Trophoblast cell (in vitro differentiated cells and primary cell): ENCODE results near the gene NKAPD1.

Experiments
- DNase-seq, 2 donors: peaks; one replicate each; pipeline ENCODE4 v3.0.0-alpha.2; 2016
- H2AFZ ChIP-seq: 2 replicates; pipeline ENCODE4 v1.6.1; 2013; ENCODE audit warnings: low read length, moderate library complexity, mild to moderate bottlenecking; ENCODE audit not compliant: insufficient read depth, poor library complexity
- H2AK5ac ChIP-seq: 2 replicates; pipeline ENCODE4 v1.6.1; 2013; ENCODE audit warnings: mild to moderate bottlenecking, low read length
- H2BK120ac ChIP-seq: 2 replicates; pipeline ENCODE4 v1.6.1; 2013; ENCODE audit warnings: low read length, mild to moderate bottlenecking, moderate library complexity; ENCODE audit not compliant: insufficient read depth, poor library complexity
- H2BK12ac ChIP-seq: 2 replicates; pipeline ENCODE4 v1.6.1; 2013; ENCODE audit warnings: mild to moderate bottlenecking, low read length, moderate library complexity
- H2BK5ac ChIP-seq: 2 replicates; pipeline ENCODE4 v1.6.1; 2013; ENCODE audit warnings: low read length, low read depth, moderate library complexity, mild to moderate bottlenecking; ENCODE audit not compliant: poor library complexity
- H3K14ac ChIP-seq: 2 replicates; pipeline ENCODE4 v1.6.1; 2013; ENCODE audit warnings: mild to moderate bottlenecking, low read length
- H3K18ac ChIP-seq: 2 replicates; pipeline ENCODE4 v1.6.1; 2013; ENCODE audit warnings: mild to moderate bottlenecking, low read length
- H3K23ac ChIP-seq: 2 replicates; pipeline ENCODE4 v1.6.1; 2013; ENCODE audit warnings: low read length
- H3K27ac ChIP-seq: 2 replicates; pipeline ENCODE4 v1.5.1; 2013; ENCODE audit warnings: low read depth, mild to moderate bottlenecking, inconsistent platforms, low read length, moderate library complexity
- H3K27me3 ChIP-seq: 2 replicates; pipeline ENCODE4 v1.6.1; 2013; ENCODE audit warnings: inconsistent platforms, mild to moderate bottlenecking, low read length, moderate library complexity; ENCODE audit not compliant: insufficient read depth
- H3K36me3 ChIP-seq, 2 experiments: 1 replicate in 1 of 2; 2 replicates in 1 of 2; pipeline ENCODE4 v1.6.1; 2013; ENCODE audit warnings: low read length in 2 of 2, mild to moderate bottlenecking in 2 of 2, moderate library complexity in 1 of 2; ENCODE audit not compliant: insufficient read depth in 2 of 2, control insufficient read depth in 1 of 2
- H3K4ac ChIP-seq: 2 replicates; pipeline ENCODE4 v1.6.1; 2013; ENCODE audit warnings: low read depth, mild to moderate bottlenecking, low read length, moderate library complexity
- H3K4me1 ChIP-seq, 2 experiments: 1 replicate in 1 of 2; 2 replicates in 1 of 2; pipeline ENCODE4 v1.6.1; 2013; ENCODE audit warnings: low read length in 2 of 2, mild to moderate bottlenecking in 2 of 2, moderate library complexity in 1 of 2; ENCODE audit not compliant: insufficient read depth in 2 of 2, control insufficient read depth in 1 of 2
- H3K4me2 ChIP-seq: 2 replicates; pipeline ENCODE4 v1.6.1; 2013; ENCODE audit warnings: inconsistent platforms, mild to moderate bottlenecking, low read length, moderate library complexity
- H3K4me3 ChIP-seq: 2 replicates; pipeline ENCODE4 v1.5.1; 2013; ENCODE audit warnings: mild to moderate bottlenecking, low read depth, low read length, inconsistent platforms
- H3K79me1 ChIP-seq: one replicate; pipeline ENCODE4 v1.6.1; 2013; ENCODE audit warnings: low read length
- H3K79me2 ChIP-seq: 2 replicates; pipeline ENCODE4 v1.6.1; 2013; ENCODE audit warnings: low read length, mild to moderate bottlenecking; ENCODE audit not compliant: control insufficient read depth, insufficient read depth, poor library complexity
- H3K9ac ChIP-seq: 2 replicates; pipeline ENCODE4 v1.6.1; 2013; ENCODE audit warnings: mild to moderate bottlenecking, low read length
- H3K9me3 ChIP-seq: 2 replicates; pipeline ENCODE4 v1.6.1; 2013; ENCODE audit warnings: low read depth, mild to moderate bottlenecking, control low read depth, inconsistent platforms, low read length; ENCODE audit not compliant: insufficient read depth
- H4K12ac ChIP-seq: 2 replicates; pipeline ENCODE4 v1.6.1; 2013; ENCODE audit warnings: low read depth, mild to moderate bottlenecking, low read length, moderate library complexity
- H4K8ac ChIP-seq: 2 replicates; pipeline ENCODE4 v1.6.1; 2013; ENCODE audit warnings: low read depth, mild to moderate bottlenecking, low read length, moderate library complexity
- H4K91ac ChIP-seq: one replicate; pipeline ENCODE4 v1.6.1; 2013; ENCODE audit warnings: low read depth, mild to moderate bottlenecking, low read length, moderate library complexity
- WGBS: extraction: QIAGEN DNeasy Blood & Tissue Kit; methylation state at CpG from one replicate; pipeline ENCODE4 v1.1.7; 2013; ENCODE audit warnings: missing lambda C conversion rate; ENCODE audit not compliant: insufficient read length, insufficient coverage; ENCODE audit errors: extremely low coverage; 5-methylcytosine and 5-hydroxymethylcytosine counted together

Gene NKAPD1

DNA sequence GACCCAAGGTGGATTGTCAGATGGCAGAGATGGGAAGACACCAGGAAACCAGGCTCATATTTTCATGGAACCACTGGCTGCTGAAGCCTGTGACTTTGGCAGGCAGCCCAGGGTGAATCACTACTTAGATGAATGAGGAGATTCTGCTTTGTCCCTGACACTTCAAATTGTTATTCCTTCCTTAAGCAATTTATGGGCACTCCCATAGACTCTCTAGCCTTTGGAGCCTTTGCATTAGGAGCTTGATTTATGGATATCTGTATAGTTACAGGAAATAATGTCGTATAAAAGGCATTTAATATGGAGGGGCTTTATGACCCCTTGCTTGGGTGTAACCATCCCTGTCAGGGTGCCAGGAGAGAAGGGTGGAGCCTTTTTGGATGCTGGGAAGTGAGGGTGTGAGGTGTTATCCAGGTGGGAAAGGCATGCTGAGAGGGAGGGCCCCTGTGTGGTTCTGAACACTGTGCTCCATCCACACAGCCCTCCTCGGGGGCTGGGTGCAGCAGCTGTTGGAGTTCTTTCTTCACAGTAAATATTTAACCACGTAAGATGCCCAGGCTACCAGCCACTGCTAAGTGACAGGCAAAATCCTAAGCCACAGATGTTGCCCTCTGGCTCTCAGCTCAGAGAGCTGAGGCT lies 54.5 kb downstream of the NKAPD1 start:
- Histone ChIP-seq H3K79me2 (no peaks in the 10 kb centered on the region), H3K4ac (no peak overlapping the region), H3K27me3 (no peaks in the 10 kb centered on the region), H3K4me3 (no peak overlapping the region), H3K23ac (no peak overlapping the region), H4K12ac (no peak overlapping the region), H2BK120ac (no peak overlapping the region), H2BK12ac (no peak overlapping the region), H4K8ac (no peak overlapping the region), H2AK5ac (no peak overlapping the region), H3K18ac (no peak overlapping the region), H3K9ac (no peak overlapping the region), H3K9me3 (no peaks in the 10 kb centered on the region), H3K4me2 (no peak overlapping the region), H2AFZ (no peak overlapping the region), H3K36me3 (no peaks in the 10 kb centered on the region), H4K91ac (no peak overlapping the region), H3K14ac (no peak overlapping the region), H3K4me1 (no peaks in the 10 kb centered on the region), H3K79me1 (no peaks in the 10 kb centered on the region), H2BK5ac (no peak overlapping the region), H3K27ac (no peak overlapping the region)
- DNase-seq = peak; percentile 13 to 48
- no CpG with 5 or more reads among the region's 3 CpGs for WGBS

DNA sequence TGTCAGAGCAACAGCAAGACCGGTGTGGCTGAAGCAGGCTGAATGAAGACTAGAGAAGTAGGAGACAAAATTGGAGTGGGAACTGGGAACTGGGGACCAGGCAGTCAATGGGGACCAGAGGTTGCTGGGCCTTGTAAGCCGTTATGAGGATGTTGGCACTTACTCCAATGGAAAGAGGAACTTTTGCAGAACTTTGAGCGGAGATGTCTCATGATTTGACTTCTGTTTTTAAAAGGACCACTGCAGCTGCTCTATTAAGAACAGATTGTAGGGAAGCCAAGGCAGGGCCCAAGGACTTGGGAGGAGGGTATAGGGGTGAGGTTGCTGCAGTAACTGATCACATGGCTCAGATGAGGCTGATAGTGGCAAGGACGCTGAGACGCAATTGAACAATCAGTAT lies 55.6 kb downstream of the NKAPD1 start:
- no peaks in the 10 kb centered on the region for H3K4me1 ChIP-seq
- H2AK5ac ChIP-seq = no peak overlapping the region
- H3K23ac ChIP-seq = no peak overlapping the region
- H3K14ac ChIP-seq = no peak overlapping the region
- no peak overlapping the region for H2BK12ac ChIP-seq
- H3K79me1 ChIP-seq = no peaks in the 10 kb centered on the region
- H3K27me3 ChIP-seq = no peaks in the 10 kb centered on the region
- H3K4me2 ChIP-seq = no peak overlapping the region
- DNase-seq = no peak
- H4K12ac ChIP-seq = no peak overlapping the region
- no peak overlapping the region for H3K9ac ChIP-seq
- H2BK5ac ChIP-seq = no peak overlapping the region
- H3K4ac ChIP-seq = no peak overlapping the region
- H3K9me3 ChIP-seq = no peaks in the 10 kb centered on the region
- no peak overlapping the region for H4K91ac ChIP-seq
- H3K79me2 ChIP-seq = no peaks in the 10 kb centered on the region
- no CpG with 5 or more reads among the region's 5 CpGs for WGBS
- no peak overlapping the region for H4K8ac ChIP-seq
- no peak overlapping the region for H2AFZ ChIP-seq
- no peak overlapping the region for H3K27ac ChIP-seq
- no peak overlapping the region for H3K18ac ChIP-seq
- no peak overlapping the region for H3K4me3 ChIP-seq
- no peak overlapping the region for H2BK120ac ChIP-seq
- no peaks in the 10 kb centered on the region for H3K36me3 ChIP-seq

DNA sequence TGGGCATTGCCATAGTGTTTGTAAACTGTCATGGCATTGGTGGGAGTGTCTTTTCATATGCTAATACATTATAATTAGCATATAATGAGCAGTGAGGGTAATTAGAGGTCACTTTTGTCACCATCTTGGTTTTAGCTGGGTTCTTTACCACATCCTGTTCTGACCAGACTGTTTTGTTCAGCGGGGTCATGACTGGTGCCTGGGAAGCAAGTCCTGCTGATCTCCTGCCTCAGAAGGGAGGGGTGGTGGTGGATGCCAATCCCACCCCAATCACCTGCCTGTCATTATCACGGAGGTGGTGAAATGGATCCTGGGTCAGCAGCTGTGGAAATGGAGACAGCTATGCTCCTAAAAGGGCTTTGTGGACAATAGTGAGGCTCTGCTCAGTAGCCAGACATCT lies 58.6 kb downstream of the NKAPD1 start:
- H3K4me2 ChIP-seq = no peak overlapping the region
- no peaks in the 10 kb centered on the region for H3K36me3 ChIP-seq
- no peak overlapping the region for H3K23ac ChIP-seq
- no peak overlapping the region for H3K27ac ChIP-seq
- H2BK12ac ChIP-seq = no peak overlapping the region
- no peak overlapping the region for H3K4me3 ChIP-seq
- H2AFZ ChIP-seq = no peak overlapping the region
- no peaks in the 10 kb centered on the region for H3K27me3 ChIP-seq
- H2BK5ac ChIP-seq = no peak overlapping the region
- no peak for DNase-seq
- no CpG with 5 or more reads among the region's 2 CpGs for WGBS
- H2AK5ac ChIP-seq = no peak overlapping the region
- H3K18ac ChIP-seq = no peak overlapping the region
- H4K91ac ChIP-seq = no peak overlapping the region
- H3K79me2 ChIP-seq = no peaks in the 10 kb centered on the region
- H3K4ac ChIP-seq = no peak overlapping the region
- no peaks in the 10 kb centered on the region for H3K9me3 ChIP-seq
- H2BK120ac ChIP-seq = no peak overlapping the region
- H3K79me1 ChIP-seq = no peaks in the 10 kb centered on the region
- no peak overlapping the region for H4K12ac ChIP-seq
- H3K4me1 ChIP-seq = no peaks in the 10 kb centered on the region
- no peak overlapping the region for H3K14ac ChIP-seq
- no peak overlapping the region for H4K8ac ChIP-seq
- H3K9ac ChIP-seq = no peak overlapping the region

DNA sequence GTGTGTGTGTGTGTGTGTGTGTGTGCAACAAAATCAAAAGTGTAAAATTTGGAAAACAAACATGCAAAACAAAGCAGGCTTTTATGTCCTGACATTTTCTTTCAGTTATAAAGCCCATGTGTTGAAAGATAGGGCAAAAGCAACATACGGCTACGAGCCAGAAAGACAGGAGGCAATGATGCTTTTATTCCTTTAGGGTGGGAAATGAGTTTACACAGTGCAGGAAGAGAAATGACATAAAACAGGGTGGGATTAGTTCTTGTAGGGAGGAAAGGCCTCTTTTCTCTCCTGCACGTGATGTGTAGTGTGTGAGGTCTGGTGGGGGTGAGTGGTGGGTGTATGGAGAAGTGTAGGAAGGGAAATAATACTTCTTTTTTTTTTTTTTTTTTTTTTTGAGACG lies 60.4 kb downstream of the NKAPD1 start:
- no peak overlapping the region for H3K14ac ChIP-seq
- no peak overlapping the region for H2BK5ac ChIP-seq
- H3K4me1 ChIP-seq = no peaks in the 10 kb centered on the region
- no peak overlapping the region for H2AK5ac ChIP-seq
- H4K8ac ChIP-seq = no peak overlapping the region
- H3K27me3 ChIP-seq = no peaks in the 10 kb centered on the region
- H2BK120ac ChIP-seq = no peak overlapping the region
- H3K36me3 ChIP-seq = no peaks in the 10 kb centered on the region
- H2BK12ac ChIP-seq = no peak overlapping the region
- H3K4me2 ChIP-seq = no peak overlapping the region
- WGBS = no CpG with 5 or more reads among the region's 4 CpGs
- no peaks in the 10 kb centered on the region for H3K79me1 ChIP-seq
- no peak overlapping the region for H4K12ac ChIP-seq
- no peaks in the 10 kb centered on the region for H3K79me2 ChIP-seq
- no peaks in the 10 kb centered on the region for H3K9me3 ChIP-seq
- no peak overlapping the region for H4K91ac ChIP-seq
- DNase-seq = no peak
- no peak overlapping the region for H3K18ac ChIP-seq
- H3K4me3 ChIP-seq = no peak overlapping the region
- H3K9ac ChIP-seq = no peak overlapping the region
- no peak overlapping the region for H3K23ac ChIP-seq
- no peak overlapping the region for H3K4ac ChIP-seq
- no peak overlapping the region for H3K27ac ChIP-seq
- H2AFZ ChIP-seq = no peak overlapping the region
